GM23248 (cell line): ENCODE results near the gene F2RL3.

Experiments
- EZH2 ChIP-seq: fragments of 200-600 bp; sonication (generic); IDR thresholded peaks from 2 replicates; pipeline ENCODE4 v1.6.1; 2018; ENCODE audit warnings: antibody characterized with exemption, mild to moderate bottlenecking; ENCODE audit not compliant: insufficient read depth, poor library complexity, severe bottlenecking
- EZH2phosphoT487 ChIP-seq: fragments of 200-600 bp; sonication (generic); IDR thresholded peaks from 2 replicates; pipeline ENCODE4 v1.6.1; 2018; ENCODE audit warnings: antibody characterized with exemption, moderate library complexity, mild to moderate bottlenecking, low read depth; ENCODE audit not compliant: insufficient read depth

DNA sequence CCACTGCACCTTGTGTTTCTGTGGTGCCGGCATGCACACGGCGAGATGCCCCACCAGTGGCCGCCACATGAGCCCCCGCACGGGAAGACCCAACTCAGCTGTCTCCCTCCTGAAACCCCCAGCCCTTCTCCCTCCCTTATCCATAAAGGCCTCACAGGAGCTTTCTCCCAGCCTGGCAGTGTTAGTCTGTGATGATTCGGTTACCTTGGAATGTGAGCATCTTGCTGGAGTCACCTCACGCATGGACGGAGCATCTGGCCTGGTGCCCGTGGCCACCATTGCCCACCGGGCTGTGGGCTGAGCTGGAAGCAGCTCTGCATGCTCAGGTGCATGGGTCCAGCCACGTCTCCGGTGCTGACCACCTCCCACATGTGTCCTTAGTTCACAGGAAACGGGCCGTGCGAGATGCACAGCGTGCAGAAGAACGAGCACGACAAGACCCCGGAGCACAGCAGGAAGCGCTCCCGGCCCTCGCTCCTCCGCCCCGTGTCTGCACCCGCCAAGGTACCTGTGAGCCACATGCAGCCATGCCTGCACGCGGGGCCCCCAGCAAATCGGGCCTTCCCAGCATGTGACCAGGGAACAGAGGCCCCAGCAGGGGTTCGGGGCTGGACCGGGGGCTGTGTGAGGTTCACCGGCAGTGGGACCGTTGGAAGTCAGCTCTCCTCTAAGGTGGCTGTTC lies 37.6 kb upstream of the F2RL3 start:
- TF ChIP-seq EZH2phosphoT487, result no peak
- no peak for TF ChIP-seq EZH2
